ENCODE results near the gene ABHD12B.

DNA sequence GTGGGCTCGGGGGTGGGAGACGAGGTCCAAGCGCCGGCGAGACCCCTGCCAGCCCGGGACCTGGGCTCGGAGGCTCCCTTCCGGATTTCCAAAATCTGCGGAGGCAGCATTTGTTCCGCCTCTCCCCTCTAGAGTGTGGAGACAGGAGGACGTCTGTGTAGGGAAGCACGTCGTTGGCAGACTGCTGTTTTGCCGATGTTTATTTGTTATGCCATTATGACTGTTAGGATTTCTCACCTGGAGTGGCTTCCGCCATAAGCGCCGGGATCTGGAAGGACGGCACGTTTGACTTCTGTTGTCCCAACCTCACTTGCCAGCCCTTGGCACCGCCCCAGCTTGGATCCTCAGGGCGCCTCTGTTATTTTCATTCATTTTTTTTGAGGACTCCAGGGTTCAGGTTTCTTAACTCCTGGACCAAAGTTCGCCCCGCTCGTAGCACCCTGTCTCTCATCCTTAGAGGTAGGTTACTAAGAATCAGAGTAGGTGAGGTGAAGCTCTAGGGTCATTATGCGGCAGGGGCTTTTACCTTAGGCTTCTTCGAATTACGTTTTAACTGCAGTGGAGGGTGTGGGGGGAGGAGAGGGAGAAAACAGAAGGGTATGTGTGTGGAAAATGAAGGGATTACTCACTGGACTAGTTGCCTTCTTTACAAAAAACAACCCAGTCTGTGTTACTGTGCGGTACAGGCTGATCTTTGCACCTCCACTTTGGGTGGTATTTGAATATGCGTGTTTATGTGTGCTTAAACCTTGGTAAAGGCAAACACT is 73.0 kb downstream of the ABHD12B start:
- TF ChIP-seq, protein P1, sequence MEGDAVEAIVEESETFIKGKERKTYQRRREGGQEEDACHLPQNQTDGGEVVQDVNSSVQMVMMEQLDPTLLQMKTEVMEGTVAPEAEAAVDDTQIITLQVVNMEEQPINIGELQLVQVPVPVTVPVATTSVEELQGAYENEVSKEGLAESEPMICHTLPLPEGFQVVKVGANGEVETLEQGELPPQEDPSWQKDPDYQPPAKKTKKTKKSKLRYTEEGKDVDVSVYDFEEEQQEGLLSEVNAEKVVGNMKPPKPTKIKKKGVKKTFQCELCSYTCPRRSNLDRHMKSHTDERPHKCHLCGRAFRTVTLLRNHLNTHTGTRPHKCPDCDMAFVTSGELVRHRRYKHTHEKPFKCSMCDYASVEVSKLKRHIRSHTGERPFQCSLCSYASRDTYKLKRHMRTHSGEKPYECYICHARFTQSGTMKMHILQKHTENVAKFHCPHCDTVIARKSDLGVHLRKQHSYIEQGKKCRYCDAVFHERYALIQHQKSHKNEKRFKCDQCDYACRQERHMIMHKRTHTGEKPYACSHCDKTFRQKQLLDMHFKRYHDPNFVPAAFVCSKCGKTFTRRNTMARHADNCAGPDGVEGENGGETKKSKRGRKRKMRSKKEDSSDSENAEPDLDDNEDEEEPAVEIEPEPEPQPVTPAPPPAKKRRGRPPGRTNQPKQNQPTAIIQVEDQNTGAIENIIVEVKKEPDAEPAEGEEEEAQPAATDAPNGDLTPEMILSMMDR (conservative IDR thresholded peaks at IDR 0.05) = no peak
- TF ChIP-seq EZH2 (IDR thresholded peaks at IDR 0.05; ENCODE audit: low read depth) = no peak

Data from PC-9 (cell line).